ENCODE results near the gene CEP192. TPM values are rescaled to one million over a fixed set of nuclear protein-coding genes. Genes with fewer than 3 reads are reported as not detected.

The CEP192 gene
- total and polyA plus RNA-seq, 2 of the 13 experiments (the other 11 are each of a cell fraction or from before 2014, with no cell fraction given): 15.3 to 24.7 TPM

GRCh38 chr18:13147130-13147529, 156.0 kb downstream of the CEP192 start (continued):
- TF ChIP-seq, protein P1, sequence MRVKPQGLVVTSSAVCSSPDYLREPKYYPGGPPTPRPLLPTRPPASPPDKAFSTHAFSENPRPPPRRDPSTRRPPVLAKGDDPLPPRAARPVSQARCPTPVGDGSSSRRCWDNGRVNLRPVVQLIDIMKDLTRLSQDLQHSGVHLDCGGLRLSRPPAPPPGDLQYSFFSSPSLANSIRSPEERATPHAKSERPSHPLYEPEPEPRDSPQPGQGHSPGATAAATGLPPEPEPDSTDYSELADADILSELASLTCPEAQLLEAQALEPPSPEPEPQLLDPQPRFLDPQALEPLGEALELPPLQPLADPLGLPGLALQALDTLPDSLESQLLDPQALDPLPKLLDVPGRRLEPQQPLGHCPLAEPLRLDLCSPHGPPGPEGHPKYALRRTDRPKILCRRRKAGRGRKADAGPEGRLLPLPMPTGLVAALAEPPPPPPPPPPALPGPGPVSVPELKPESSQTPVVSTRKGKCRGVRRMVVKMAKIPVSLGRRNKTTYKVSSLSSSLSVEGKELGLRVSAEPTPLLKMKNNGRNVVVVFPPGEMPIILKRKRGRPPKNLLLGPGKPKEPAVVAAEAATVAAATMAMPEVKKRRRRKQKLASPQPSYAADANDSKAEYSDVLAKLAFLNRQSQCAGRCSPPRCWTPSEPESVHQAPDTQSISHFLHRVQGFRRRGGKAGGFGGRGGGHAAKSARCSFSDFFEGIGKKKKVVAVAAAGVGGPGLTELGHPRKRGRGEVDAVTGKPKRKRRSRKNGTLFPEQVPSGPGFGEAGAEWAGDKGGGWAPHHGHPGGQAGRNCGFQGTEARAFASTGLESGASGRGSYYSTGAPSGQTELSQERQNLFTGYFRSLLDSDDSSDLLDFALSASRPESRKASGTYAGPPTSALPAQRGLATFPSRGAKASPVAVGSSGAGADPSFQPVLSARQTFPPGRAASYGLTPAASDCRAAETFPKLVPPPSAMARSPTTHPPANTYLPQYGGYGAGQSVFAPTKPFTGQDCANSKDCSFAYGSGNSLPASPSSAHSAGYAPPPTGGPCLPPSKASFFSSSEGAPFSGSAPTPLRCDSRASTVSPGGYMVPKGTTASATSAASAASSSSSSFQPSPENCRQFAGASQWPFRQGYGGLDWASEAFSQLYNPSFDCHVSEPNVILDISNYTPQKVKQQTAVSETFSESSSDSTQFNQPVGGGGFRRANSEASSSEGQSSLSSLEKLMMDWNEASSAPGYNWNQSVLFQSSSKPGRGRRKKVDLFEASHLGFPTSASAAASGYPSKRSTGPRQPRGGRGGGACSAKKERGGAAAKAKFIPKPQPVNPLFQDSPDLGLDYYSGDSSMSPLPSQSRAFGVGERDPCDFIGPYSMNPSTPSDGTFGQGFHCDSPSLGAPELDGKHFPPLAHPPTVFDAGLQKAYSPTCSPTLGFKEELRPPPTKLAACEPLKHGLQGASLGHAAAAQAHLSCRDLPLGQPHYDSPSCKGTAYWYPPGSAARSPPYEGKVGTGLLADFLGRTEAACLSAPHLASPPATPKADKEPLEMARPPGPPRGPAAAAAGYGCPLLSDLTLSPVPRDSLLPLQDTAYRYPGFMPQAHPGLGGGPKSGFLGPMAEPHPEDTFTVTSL (CRISPR knock-in tag; IDR thresholded peaks at IDR 0.05; ENCODE audit: borderline replicate concordance): 0 out of 2 replicates have a peak, but pooled peaks have one; percentile 28
- peak; percentile 17; the same call in 1 of the 2 replicates for TF ChIP-seq ELF3 (CRISPR knock-in tag; IDR thresholded peaks at IDR 0.05)
- TF ChIP-seq, protein P2, sequence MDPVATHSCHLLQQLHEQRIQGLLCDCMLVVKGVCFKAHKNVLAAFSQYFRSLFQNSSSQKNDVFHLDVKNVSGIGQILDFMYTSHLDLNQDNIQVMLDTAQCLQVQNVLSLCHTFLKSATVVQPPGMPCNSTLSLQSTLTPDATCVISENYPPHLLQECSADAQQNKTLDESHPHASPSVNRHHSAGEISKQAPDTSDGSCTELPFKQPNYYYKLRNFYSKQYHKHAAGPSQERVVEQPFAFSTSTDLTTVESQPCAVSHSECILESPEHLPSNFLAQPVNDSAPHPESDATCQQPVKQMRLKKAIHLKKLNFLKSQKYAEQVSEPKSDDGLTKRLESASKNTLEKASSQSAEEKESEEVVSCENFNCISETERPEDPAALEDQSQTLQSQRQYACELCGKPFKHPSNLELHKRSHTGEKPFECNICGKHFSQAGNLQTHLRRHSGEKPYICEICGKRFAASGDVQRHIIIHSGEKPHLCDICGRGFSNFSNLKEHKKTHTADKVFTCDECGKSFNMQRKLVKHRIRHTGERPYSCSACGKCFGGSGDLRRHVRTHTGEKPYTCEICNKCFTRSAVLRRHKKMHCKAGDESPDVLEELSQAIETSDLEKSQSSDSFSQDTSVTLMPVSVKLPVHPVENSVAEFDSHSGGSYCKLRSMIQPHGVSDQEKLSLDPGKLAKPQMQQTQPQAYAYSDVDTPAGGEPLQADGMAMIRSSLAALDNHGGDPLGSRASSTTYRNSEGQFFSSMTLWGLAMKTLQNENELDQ (CRISPR knock-in tag; IDR thresholded peaks at IDR 0.05; ENCODE audit: borderline replicate concordance): no peak
- no peak for TF ChIP-seq SOX6 (IDR thresholded peaks at IDR 0.05)
- TF ChIP-seq SOX6 (CRISPR knock-in tag; IDR thresholded peaks at IDR 0.05): peak; percentile 33; the same call in 1 of the 2 replicates
- TF ChIP-seq HOMEZ (CRISPR knock-in tag; IDR thresholded peaks at IDR 0.05; ENCODE audit: low read depth): peak; percentile 40; the same call in 1 of the 2 replicates
- peak; percentile 35; the same call in 1 of the 2 replicates for TF ChIP-seq GABPB1 (CRISPR knock-in tag; IDR thresholded peaks at IDR 0.05)
- TF ChIP-seq RARA (CRISPR knock-in tag; IDR thresholded peaks at IDR 0.05): no peak
- peak; percentile 59 for TF ChIP-seq SALL1 (CRISPR knock-in tag; IDR thresholded peaks at IDR 0.05)
- no peak for TF ChIP-seq POLR2G (IDR thresholded peaks at IDR 0.05; ENCODE audit: low read depth, low read length)
- TF ChIP-seq ZSCAN9 (CRISPR knock-in tag; IDR thresholded peaks at IDR 0.05; ENCODE audit: borderline replicate concordance): 0 out of 2 replicates have a peak, but pooled peaks have one; percentile 32
- peak; percentile 45; the same call in 1 of the 2 replicates for TF ChIP-seq ZNF644 (CRISPR knock-in tag; IDR thresholded peaks at IDR 0.05; ENCODE audit: low read depth)
- no peak for TF ChIP-seq FOXA1 (IDR thresholded peaks at IDR 0.05)
- TF ChIP-seq FOXA1 (CRISPR knock-in tag; IDR thresholded peaks at IDR 0.05): 0 out of 2 replicates have a peak, but pooled peaks have one; percentile 38
- TF ChIP-seq ZNF652 (CRISPR knock-in tag; IDR thresholded peaks at IDR 0.05; ENCODE audit: borderline replicate concordance, low read depth): peak; percentile 95
- TF ChIP-seq, protein P3, sequence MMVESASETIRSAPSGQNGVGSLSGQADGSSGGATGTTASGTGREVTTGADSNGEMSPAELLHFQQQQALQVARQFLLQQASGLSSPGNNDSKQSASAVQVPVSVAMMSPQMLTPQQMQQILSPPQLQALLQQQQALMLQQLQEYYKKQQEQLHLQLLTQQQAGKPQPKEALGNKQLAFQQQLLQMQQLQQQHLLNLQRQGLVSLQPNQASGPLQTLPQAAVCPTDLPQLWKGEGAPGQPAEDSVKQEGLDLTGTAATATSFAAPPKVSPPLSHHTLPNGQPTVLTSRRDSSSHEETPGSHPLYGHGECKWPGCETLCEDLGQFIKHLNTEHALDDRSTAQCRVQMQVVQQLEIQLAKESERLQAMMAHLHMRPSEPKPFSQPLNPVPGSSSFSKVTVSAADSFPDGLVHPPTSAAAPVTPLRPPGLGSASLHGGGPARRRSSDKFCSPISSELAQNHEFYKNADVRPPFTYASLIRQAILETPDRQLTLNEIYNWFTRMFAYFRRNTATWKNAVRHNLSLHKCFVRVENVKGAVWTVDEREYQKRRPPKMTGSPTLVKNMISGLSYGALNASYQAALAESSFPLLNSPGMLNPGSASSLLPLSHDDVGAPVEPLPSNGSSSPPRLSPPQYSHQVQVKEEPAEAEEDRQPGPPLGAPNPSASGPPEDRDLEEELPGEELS (CRISPR knock-in tag; IDR thresholded peaks at IDR 0.05): peak; percentile 42; the same call in 1 of the 2 replicates

All from HepG2 (cell line).